Breast epithelium (tissue), 3 donors: ENCODE measurements around the gene PPDPF.

ENCODE experiments used
- CTCF ChIP-seq, 3 donors: fragments of 450-650 bp; IDR thresholded peaks; one replicate each; pipeline ENCODE4 v1.5.1; 2016 to 2017; ENCODE audit warnings: antibody characterized with exemption in 3 of 3, mild to moderate bottlenecking in 3 of 3, moderate library complexity in 3 of 3
- POLR2A ChIP-seq: fragments of 450-650 bp; IDR thresholded peaks from one replicate; pipeline ENCODE4 v1.6.1; 2016; ENCODE audit warnings: antibody characterized with exemption, mild to moderate bottlenecking, moderate library complexity
- POLR2AphosphoS5 ChIP-seq, 3 donors: sonication (generic); formaldehyde crosslinking; IDR thresholded peaks; one replicate each; pipeline ENCODE4 v1.6.1; 2017; ENCODE audit warnings: antibody characterized with exemption in 3 of 3

- TF ChIP-seq CTCF (IDR thresholded peaks at IDR 0.05): no peak
- no peak for TF ChIP-seq POLR2A
- no peak for TF ChIP-seq POLR2AphosphoS5 (IDR thresholded peaks at IDR 0.05)
Measured at GRCh38 chr20:63543131-63543530, 22.6 kb downstream of the PPDPF start.
